HepG2 (cell line): Measurements from ENCODE around the gene ULK4. TPM values are rescaled to one million over a fixed set of nuclear protein-coding genes. Genes with fewer than 3 reads are reported as not detected.
A peak's percentile ranks its signal among the peaks of the same experiment; 100 is the strongest.

Source experiments
- ARNTL ChIP-seq: sonication (generic); formaldehyde crosslinking; IDR thresholded peaks from 2 replicates; pipeline ENCODE4 v1.4.0; 2020; ENCODE audit warnings: mild to moderate bottlenecking, missing genetic modification reagents
- FIP1L1 ChIP-seq: fragments of 200-400 bp; formaldehyde crosslinking; IDR thresholded peaks from 2 replicates; pipeline ENCODE4 v1.6.1; 2018; ENCODE audit warnings: low read depth, mild to moderate bottlenecking, low read length, moderate library complexity, borderline replicate concordance; ENCODE audit not compliant: insufficient read depth
- FOXK1 ChIP-seq: sonication (generic); formaldehyde crosslinking; IDR thresholded peaks from 2 replicates; pipeline ENCODE4 v1.4.0; 2020; ENCODE audit warnings: low read depth, missing genetic modification reagents, borderline replicate concordance
- FOXP1 ChIP-seq, 2 experiments: fragments of 450-650 bp in 1 of 2; IDR thresholded peaks; 2 replicates each; pipeline ENCODE4 v1.6.1; 2017 to 2018; ENCODE audit warnings: antibody characterized with exemption in 1 of 2
- GABPB1 ChIP-seq: IDR thresholded peaks from 2 replicates; pipeline ENCODE4 v1.6.1; 2016; ENCODE audit warnings: mild to moderate bottlenecking, missing genetic modification reagents, moderate library complexity, missing compliant biosample characterization
- HINFP ChIP-seq: sonication (generic); formaldehyde crosslinking; IDR thresholded peaks from 2 replicates; pipeline ENCODE4 v1.4.0; 2020; ENCODE audit warnings: low read depth, mild to moderate bottlenecking, missing genetic modification reagents
- ISL2 ChIP-seq: sonication (generic); formaldehyde crosslinking; IDR thresholded peaks from 2 replicates; pipeline ENCODE4 v1.5.0; 2020; ENCODE audit warnings: missing genetic modification reagents
- KAT7 ChIP-seq: IDR thresholded peaks from 2 replicates; pipeline ENCODE4 v1.6.1; 2018; ENCODE audit warnings: borderline replicate concordance, missing compliant biosample characterization
- MEF2D ChIP-seq: sonication (generic); formaldehyde crosslinking; IDR thresholded peaks from 2 replicates; pipeline ENCODE4 v1.5.1; 2020; ENCODE audit warnings: mild to moderate bottlenecking, missing genetic modification reagents
- MIXL1 ChIP-seq: IDR thresholded peaks from 2 replicates; pipeline ENCODE4 v1.6.1; 2016
- MYNN ChIP-seq: sonication (generic); formaldehyde crosslinking; IDR thresholded peaks from 2 replicates; pipeline ENCODE4 v1.4.0; 2020; ENCODE audit warnings: mild to moderate bottlenecking, low read depth, missing genetic modification reagents
- NCOR1 ChIP-seq: fragments of 200-600 bp; sonication (generic); IDR thresholded peaks from 2 replicates; pipeline ENCODE4 v1.7.0; 2017; ENCODE audit warnings: antibody characterized with exemption, low read length, borderline replicate concordance
- NR2C2 ChIP-seq: sonication (generic); formaldehyde crosslinking; IDR thresholded peaks from 2 replicates; pipeline ENCODE4 v1.4.0; 2020; ENCODE audit warnings: missing genetic modification reagents, mild to moderate bottlenecking, moderate library complexity, borderline replicate concordance
- RAD21 ChIP-seq: fragments of 450-650 bp; formaldehyde crosslinking; IDR thresholded peaks from 2 replicates; pipeline ENCODE4 v1.5.0; 2020; ENCODE audit warnings: mild to moderate bottlenecking
- SETDB1 ChIP-seq: sonication (generic); formaldehyde crosslinking; IDR thresholded peaks from 2 replicates; pipeline ENCODE4 v1.5.1; 2020; ENCODE audit warnings: missing genetic modification reagents, mild to moderate bottlenecking, borderline replicate concordance
- SIX1 ChIP-seq: sonication (generic); formaldehyde crosslinking; IDR thresholded peaks from 2 replicates; pipeline ENCODE4 v1.4.0; 2020; ENCODE audit warnings: missing genetic modification reagents, borderline replicate concordance
- TARDBP ChIP-seq: sonication (generic); formaldehyde crosslinking; IDR thresholded peaks from 2 replicates; pipeline ENCODE4 v1.8.0; 2022; ENCODE audit warnings: mild to moderate bottlenecking, missing genetic modification reagents
- ZBTB43 ChIP-seq: sonication (generic); formaldehyde crosslinking; conservative IDR thresholded peaks from 2 replicates; pipeline ENCODE4 v1.4.0; 2020; ENCODE audit warnings: missing genetic modification reagents
- ZNF124 ChIP-seq: sonication (generic); formaldehyde crosslinking; IDR thresholded peaks from 2 replicates; pipeline ENCODE4 v1.4.0; 2020; ENCODE audit warnings: missing genetic modification reagents
- ZNF333 ChIP-seq: sonication (generic); formaldehyde crosslinking; IDR thresholded peaks from 2 replicates; pipeline ENCODE4 v1.4.0; 2020; ENCODE audit warnings: mild to moderate bottlenecking, missing genetic modification reagents, borderline replicate concordance
- ZNF460 ChIP-seq: sonication (generic); formaldehyde crosslinking; IDR thresholded peaks from 2 replicates; pipeline ENCODE4 v1.5.1; 2020; ENCODE audit warnings: missing genetic modification reagents, mild to moderate bottlenecking, borderline replicate concordance
- ZNF609 ChIP-seq: sonication (generic); formaldehyde crosslinking; IDR thresholded peaks from 2 replicates; pipeline ENCODE4 v1.4.0; 2020; ENCODE audit warnings: mild to moderate bottlenecking, missing genetic modification reagents, borderline replicate concordance
- ZNF737 ChIP-seq: sonication (generic); formaldehyde crosslinking; IDR thresholded peaks from 2 replicates; pipeline ENCODE4 v1.5.0; 2020; ENCODE audit warnings: missing genetic modification reagents, mild to moderate bottlenecking, borderline replicate concordance
- polyA plus RNA-seq, 8 experiments: library from polyadenylated mRNA; depleted of rRNA in 3 of 8; stranded (reverse) in 7 of 8; unstranded in 1 of 8; fragments of >200 nt; fragmentation: Illumina TruSeq in 4 of 8; extraction: Trizol in 4 of 8; gene quantifications; 2 replicates each; pipeline versions ENCODE4 v1.2.1 to v1.2.3, GENCODE V29; 2011 to 2016; ENCODE audit warnings: low read depth in 4 of 8, missing spikeins in 1 of 8, mixed read lengths in 1 of 8; ENCODE audit not compliant: insufficient read depth in 1 of 8
- total RNA-seq, 5 experiments: library from RNA; depleted of rRNA; stranded (reverse); fragments of >200 nt; fragmentation: Illumina TruSeq; extraction: Trizol; gene quantifications; 2 replicates each; pipeline ENCODE4 v1.2.3, GENCODE V29; 2016; ENCODE audit warnings: low read depth in 1 of 5

The ULK4 gene
- total and polyA plus RNA-seq, 2 of the 13 experiments (the other 11 are each of a cell fraction or from before 2014, with no cell fraction given): 6.7 to 11.8 TPM

GRCh38 chr3:41267975-41268640, 693.8 kb downstream of the ULK4 start (continued):
- TF ChIP-seq MIXL1: peak; percentile 81; the same call in 1 of the 2 replicates
- peak; percentile 79; the same call in 1 of the 2 replicates for TF ChIP-seq KAT7 (CRISPR knock-in tag)
- TF ChIP-seq ZBTB43 (CRISPR knock-in tag): no peak
- TF ChIP-seq FIP1L1: no peak
- TF ChIP-seq ZNF609 (CRISPR knock-in tag): peak; percentile 82
- no peak for TF ChIP-seq ZNF333 (CRISPR knock-in tag)
- TF ChIP-seq ZNF124 (CRISPR knock-in tag): peak; percentile 90
- TF ChIP-seq RAD21 (CRISPR knock-in tag): no peak
- TF ChIP-seq ZNF460: no peak
- TF ChIP-seq MEF2D: no peak
- peak; percentile 59; the same call in 1 of the 2 replicates for TF ChIP-seq ARNTL (CRISPR knock-in tag)
- TF ChIP-seq ZNF737 (CRISPR knock-in tag): no peak
- 0 out of 2 replicates have a peak, but pooled peaks have one; percentile 36 for TF ChIP-seq FOXP1 (IDR thresholded peaks at IDR 0.05)
- TF ChIP-seq FOXP1 (CRISPR knock-in tag; IDR thresholded peaks at IDR 0.05): peak; percentile 72
- peak; percentile 66; the same call in 1 of the 2 replicates for TF ChIP-seq MYNN (CRISPR knock-in tag)
- TF ChIP-seq NCOR1: peak; percentile 63; the same call in 1 of the 2 replicates
- peak; percentile 50; the same call in 1 of the 2 replicates for TF ChIP-seq GABPB1 (CRISPR knock-in tag)
- TF ChIP-seq SIX1 (CRISPR knock-in tag): peak; percentile 100
- no peak; the same call in 1 of the 2 replicates for TF ChIP-seq NR2C2 (CRISPR knock-in tag)
- TF ChIP-seq FOXK1: peak; percentile 92
- no peak for TF ChIP-seq SETDB1 (CRISPR knock-in tag)
- TF ChIP-seq ISL2 (CRISPR knock-in tag): peak; percentile 75
- TF ChIP-seq HINFP (CRISPR knock-in tag): peak; percentile 62
- TF ChIP-seq TARDBP: peak; percentile 90
